K562 (cell line): ENCODE results near the gene FUT2. TPM values are rescaled to one million over a fixed set of nuclear protein-coding genes. Genes with fewer than 3 reads are reported as not detected.
A peak's percentile ranks its signal among the peaks of the same experiment; 100 is the strongest.

Experiments
- CREB5 ChIP-seq: fragments of 250-450 bp; sonication (Bioruptor Pico); IDR thresholded peaks from 2 replicates; pipeline ENCODE4 v1.5.0; 2020; ENCODE audit warnings: mild to moderate bottlenecking
- ELK3 ChIP-seq: fragments of 450-650 bp; formaldehyde crosslinking; IDR thresholded peaks from 2 replicates; pipeline ENCODE4 v1.4.0; 2020; ENCODE audit warnings: mild to moderate bottlenecking
- FOXA1 ChIP-seq: fragments of 450-650 bp; IDR thresholded peaks from 2 replicates; pipeline ENCODE4 v1.6.1; 2016; ENCODE audit warnings: mild to moderate bottlenecking, borderline replicate concordance
- HDGF ChIP-seq: fragments of 450-650 bp; IDR thresholded peaks from 2 replicates; pipeline ENCODE4 v1.6.1; 2016
- IFI16 ChIP-seq: fragments of 250-450 bp; sonication (Bioruptor Pico); IDR thresholded peaks from 2 replicates; pipeline ENCODE4 v2.1.2; 2022; ENCODE audit warnings: mild to moderate bottlenecking, inconsistent platforms
- IRF2 ChIP-seq: sonication (generic); formaldehyde crosslinking; IDR thresholded peaks from 2 replicates; pipeline ENCODE4 v1.8.1; 2022; ENCODE audit warnings: mild to moderate bottlenecking, missing genetic modification reagents
- KLF16 ChIP-seq: IDR thresholded peaks from 2 replicates; pipeline ENCODE4 v1.6.1; 2016; ENCODE audit warnings: antibody characterized with exemption
- NFATC3 ChIP-seq: fragments of 450-650 bp; IDR thresholded peaks from 2 replicates; pipeline ENCODE4 v1.6.1; 2017; ENCODE audit warnings: mild to moderate bottlenecking
- TAF1 ChIP-seq: IDR thresholded peaks from 2 replicates; pipeline ENCODE4 v1.6.1; 2011; ENCODE audit warnings: mild to moderate bottlenecking, low read length, moderate library complexity; ENCODE audit not compliant: insufficient read depth, control insufficient read depth, severe bottlenecking; ENCODE audit errors: extremely low read depth
- TCF15 ChIP-seq: fragments of 250-450 bp; sonication (Bioruptor Pico); IDR thresholded peaks from 2 replicates; pipeline ENCODE4 v1.8.0; 2022; ENCODE audit warnings: moderate library complexity, mild to moderate bottlenecking, inconsistent platforms
- TSHZ1 ChIP-seq: fragments of 250-450 bp; sonication (Bioruptor Pico); IDR thresholded peaks from 2 replicates; pipeline ENCODE4 v1.4.0; 2020; ENCODE audit warnings: mild to moderate bottlenecking, moderate library complexity
- ZFP30 ChIP-seq: fragments of 250-450 bp; sonication (Bioruptor Pico); IDR thresholded peaks from 2 replicates; pipeline ENCODE4 v1.8.0; 2022; ENCODE audit warnings: moderate library complexity, mild to moderate bottlenecking, inconsistent platforms, borderline replicate concordance
- ZNF121 ChIP-seq: sonication (generic); formaldehyde crosslinking; conservative IDR thresholded peaks from 2 replicates; pipeline ENCODE4 v1.8.0; 2022; ENCODE audit warnings: missing genetic modification reagents
- polyA plus RNA-seq, 8 experiments: library from polyadenylated mRNA; depleted of rRNA in 4 of 8; stranded (reverse) in 5 of 8; unstranded in 3 of 8; fragments of >200 nt; fragmentation: Nextera tagmentation in 2 of 8; fragmentation: Illumina TruSeq in 1 of 8; extraction: Ambion mirVana in 2 of 8; extraction: Trizol in 1 of 8; gene quantifications; 2 replicates each; pipeline versions ENCODE4 v1.2.1 to v1.2.3, GENCODE V29; 2011 to 2014; ENCODE audit warnings: inconsistent platforms in 1 of 8, missing spikeins in 1 of 8
- total RNA-seq, 7 experiments: library from RNA; depleted of rRNA in 6 of 7; stranded (reverse); fragments of >200 nt in 6 of 7; fragmentation: Illumina TruSeq in 2 of 7; extraction: Trizol in 2 of 7; gene quantifications; 2 replicates each; pipeline versions ENCODE4 v1.2.1 to v1.2.3, GENCODE V29; 2011 to 2021; ENCODE audit warnings: low replicate concordance in 1 of 7
- TF ChIP-seq, protein P1 (sequence below), 2 experiments: fragments of 450-650 bp; IDR thresholded peaks; 2 replicates each; pipeline ENCODE4 v1.6.1; 2016
- TF ChIP-seq, protein P2 (sequence below): fragments of 450-650 bp; IDR thresholded peaks from 2 replicates; pipeline ENCODE4 v1.6.1; 2017; ENCODE audit warnings: antibody characterized with exemption, mild to moderate bottlenecking

The FUT2 gene
- total and polyA plus RNA-seq, 9 of the 15 experiments (the other 6 are each of a cell fraction or from before 2014, with no cell fraction given) = 0.03 to 0.04 TPM; not detected in 7

DNA sequence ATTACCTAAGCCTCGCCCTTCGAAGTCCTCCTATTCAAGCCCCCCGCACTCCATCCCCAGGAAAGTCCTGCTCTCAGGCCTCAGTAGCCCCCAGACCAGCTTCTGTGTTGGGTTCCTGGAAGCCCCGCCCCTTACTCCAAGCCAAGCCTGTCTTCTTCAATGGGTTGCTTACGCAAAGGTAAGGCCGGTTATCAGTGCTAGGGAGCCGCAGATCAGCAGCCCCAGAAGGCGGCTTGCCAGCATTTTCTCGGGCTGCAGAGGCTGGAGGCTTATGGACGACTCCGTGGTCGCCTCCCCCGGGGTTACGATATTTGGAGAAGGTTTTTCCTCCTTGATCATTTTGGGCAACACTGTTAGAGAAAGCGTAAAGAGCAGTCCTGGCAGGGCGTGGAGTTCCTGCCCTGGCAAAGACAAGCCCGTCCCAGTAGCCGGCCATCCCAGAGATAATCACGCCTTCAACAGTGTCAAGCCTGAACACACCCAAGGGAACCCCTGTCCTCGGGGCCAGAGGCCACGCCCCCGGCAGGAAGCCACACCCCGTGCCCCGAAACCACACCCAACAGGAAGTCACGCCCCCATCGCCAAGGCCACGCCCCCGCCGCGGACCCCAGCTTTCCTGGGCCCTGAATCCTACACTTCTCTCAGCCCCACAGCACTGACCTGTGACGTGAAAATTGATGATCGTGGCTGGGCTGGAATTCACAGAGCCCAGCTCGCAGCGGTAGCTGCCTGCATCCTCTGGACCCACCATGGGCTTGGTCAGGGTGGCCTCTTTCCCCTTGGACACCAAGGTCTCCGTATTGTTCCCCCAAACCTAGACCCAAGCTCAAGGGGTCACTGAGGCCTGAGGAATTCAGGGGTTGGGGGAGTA, 45.6 kb downstream of the FUT2 start (continued):
- TF ChIP-seq, protein P1, sequence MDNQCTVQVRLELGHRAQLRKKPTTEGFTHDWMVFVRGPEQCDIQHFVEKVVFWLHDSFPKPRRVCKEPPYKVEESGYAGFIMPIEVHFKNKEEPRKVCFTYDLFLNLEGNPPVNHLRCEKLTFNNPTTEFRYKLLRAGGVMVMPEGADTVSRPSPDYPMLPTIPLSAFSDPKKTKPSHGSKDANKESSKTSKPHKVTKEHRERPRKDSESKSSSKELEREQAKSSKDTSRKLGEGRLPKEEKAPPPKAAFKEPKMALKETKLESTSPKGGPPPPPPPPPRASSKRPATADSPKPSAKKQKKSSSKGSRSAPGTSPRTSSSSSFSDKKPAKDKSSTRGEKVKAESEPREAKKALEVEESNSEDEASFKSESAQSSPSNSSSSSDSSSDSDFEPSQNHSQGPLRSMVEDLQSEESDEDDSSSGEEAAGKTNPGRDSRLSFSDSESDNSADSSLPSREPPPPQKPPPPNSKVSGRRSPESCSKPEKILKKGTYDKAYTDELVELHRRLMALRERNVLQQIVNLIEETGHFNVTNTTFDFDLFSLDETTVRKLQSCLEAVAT (IDR thresholded peaks at IDR 0.05) = no peak
- TF ChIP-seq IRF2 = no peak
- peak; percentile 17 for TF ChIP-seq TAF1
- no peak for TF ChIP-seq NFATC3
- TF ChIP-seq ZFP30 (CRISPR knock-in tag) = no peak
- TF ChIP-seq HDGF = peak; percentile 86
- no peak for TF ChIP-seq ELK3
- TF ChIP-seq TSHZ1 (CRISPR knock-in tag) = no peak
- no peak for TF ChIP-seq CREB5 (CRISPR knock-in tag)
- TF ChIP-seq FOXA1 = no peak
- TF ChIP-seq ZNF121 (CRISPR knock-in tag) = no peak
- no peak for TF ChIP-seq TCF15 (CRISPR knock-in tag)
- no peak for TF ChIP-seq IFI16 (CRISPR knock-in tag)
- TF ChIP-seq, protein P2, sequence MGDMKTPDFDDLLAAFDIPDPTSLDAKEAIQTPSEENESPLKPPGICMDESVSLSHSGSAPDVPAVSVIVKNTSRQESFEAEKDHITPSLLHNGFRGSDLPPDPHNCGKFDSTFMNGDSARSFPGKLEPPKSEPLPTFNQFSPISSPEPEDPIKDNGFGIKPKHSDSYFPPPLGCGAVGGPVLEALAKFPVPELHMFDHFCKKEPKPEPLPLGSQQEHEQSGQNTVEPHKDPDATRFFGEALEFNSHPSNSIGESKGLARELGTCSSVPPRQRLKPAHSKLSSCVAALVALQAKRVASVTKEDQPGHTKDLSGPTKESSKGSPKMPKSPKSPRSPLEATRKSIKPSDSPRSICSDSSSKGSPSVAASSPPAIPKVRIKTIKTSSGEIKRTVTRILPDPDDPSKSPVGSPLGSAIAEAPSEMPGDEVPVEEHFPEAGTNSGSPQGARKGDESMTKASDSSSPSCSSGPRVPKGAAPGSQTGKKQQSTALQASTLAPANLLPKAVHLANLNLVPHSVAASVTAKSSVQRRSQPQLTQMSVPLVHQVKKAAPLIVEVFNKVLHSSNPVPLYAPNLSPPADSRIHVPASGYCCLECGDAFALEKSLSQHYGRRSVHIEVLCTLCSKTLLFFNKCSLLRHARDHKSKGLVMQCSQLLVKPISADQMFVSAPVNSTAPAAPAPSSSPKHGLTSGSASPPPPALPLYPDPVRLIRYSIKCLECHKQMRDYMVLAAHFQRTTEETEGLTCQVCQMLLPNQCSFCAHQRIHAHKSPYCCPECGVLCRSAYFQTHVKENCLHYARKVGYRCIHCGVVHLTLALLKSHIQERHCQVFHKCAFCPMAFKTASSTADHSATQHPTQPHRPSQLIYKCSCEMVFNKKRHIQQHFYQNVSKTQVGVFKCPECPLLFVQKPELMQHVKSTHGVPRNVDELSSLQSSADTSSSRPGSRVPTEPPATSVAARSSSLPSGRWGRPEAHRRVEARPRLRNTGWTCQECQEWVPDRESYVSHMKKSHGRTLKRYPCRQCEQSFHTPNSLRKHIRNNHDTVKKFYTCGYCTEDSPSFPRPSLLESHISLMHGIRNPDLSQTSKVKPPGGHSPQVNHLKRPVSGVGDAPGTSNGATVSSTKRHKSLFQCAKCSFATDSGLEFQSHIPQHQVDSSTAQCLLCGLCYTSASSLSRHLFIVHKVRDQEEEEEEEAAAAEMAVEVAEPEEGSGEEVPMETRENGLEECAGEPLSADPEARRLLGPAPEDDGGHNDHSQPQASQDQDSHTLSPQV = peak; percentile 26; the same call in 1 of the 2 replicates
- no peak for TF ChIP-seq KLF16
